HUES6 (cell line): ENCODE results near the gene DNAJC30.

ENCODE experiments used
- H3K27ac ChIP-seq: 2 replicates; pipeline ENCODE4 v1.7.0; 2013; ENCODE audit warnings: low read depth, mild to moderate bottlenecking, low read length, inconsistent platforms
- H3K27me3 ChIP-seq: 2 replicates; pipeline ENCODE4 v1.6.1; 2013; ENCODE audit warnings: low read length; ENCODE audit not compliant: control insufficient read depth, insufficient read depth
- H3K36me3 ChIP-seq: 2 replicates; pipeline ENCODE4 v1.6.1; 2013; ENCODE audit warnings: low read length; ENCODE audit not compliant: control insufficient read depth, insufficient read depth
- H3K4me1 ChIP-seq: 2 replicates; pipeline ENCODE4 v1.6.1; 2013; ENCODE audit warnings: low read length; ENCODE audit not compliant: control insufficient read depth, insufficient read depth
- H3K4me3 ChIP-seq: 2 replicates; pipeline ENCODE4 v1.5.1; 2013; ENCODE audit warnings: low read depth, low read length
- H3K9ac ChIP-seq: one replicate; pipeline ENCODE4 v1.6.1; 2013; ENCODE audit warnings: mild to moderate bottlenecking, low read length
- H3K9me3 ChIP-seq: 2 replicates; pipeline ENCODE4 v1.6.1; 2013; ENCODE audit warnings: low read depth, low read length; ENCODE audit not compliant: control insufficient read depth, insufficient read depth

Gene DNAJC30

GRCh38 chr7:73646785-73647724 is 36.2 kb downstream of the DNAJC30 start:
- H3K4me3 ChIP-seq, result peak overlapping the region; percentile 74
- no peak overlapping the region for H3K27ac ChIP-seq
- peaks cover 20% of the 10 kb centered on the region for H3K4me1 ChIP-seq
- H3K36me3 ChIP-seq, result no peaks in the 10 kb centered on the region
- H3K9ac ChIP-seq, result peak overlapping the region; percentile 22
- H3K9me3 ChIP-seq, result peaks cover under 1% of the 10 kb centered on the region; the same call in 1 of the 2 replicates
- H3K27me3 ChIP-seq, result peaks cover 62% of the 10 kb centered on the region

- H3K27ac ChIP-seq, result no peak overlapping the region
- H3K36me3 ChIP-seq, result no peaks in the 10 kb centered on the region
- H3K9me3 ChIP-seq, result peaks cover 8% of the 10 kb centered on the region
- no peak overlapping the region for H3K9ac ChIP-seq
- H3K4me3 ChIP-seq, result no peak overlapping the region
- H3K27me3 ChIP-seq, result peaks cover 51% of the 10 kb centered on the region
- H3K4me1 ChIP-seq, result peaks cover 20% of the 10 kb centered on the region
Observed at GRCh38 chr7:73645643-73646174, 37.5 kb downstream of the DNAJC30 start.

- Histone ChIP-seq H3K9ac (no peak overlapping the region), H3K27me3 (peaks cover 41% of the 10 kb centered on the region), H3K27ac (no peak overlapping the region), H3K4me1 (peaks cover 20% of the 10 kb centered on the region), H3K9me3 (peaks cover 8% of the 10 kb centered on the region), H3K36me3 (no peaks in the 10 kb centered on the region), H3K4me3 (no peak overlapping the region)
Observed at GRCh38 chr7:73644688-73645286, 38.5 kb downstream of the DNAJC30 start.

- H3K4me1 ChIP-seq, result peaks cover 13% of the 10 kb centered on the region
- H3K36me3 ChIP-seq, result no peaks in the 10 kb centered on the region
- peaks cover 8% of the 10 kb centered on the region for H3K9me3 ChIP-seq
- no peak overlapping the region for H3K4me3 ChIP-seq
- H3K9ac ChIP-seq, result no peak overlapping the region
- H3K27ac ChIP-seq, result no peak overlapping the region
- H3K27me3 ChIP-seq, result peaks cover 23% of the 10 kb centered on the region
Observed at GRCh38 chr7:73642834-73643233, 40.4 kb downstream of the DNAJC30 start.

- Histone ChIP-seq H3K9ac (no peak overlapping the region), H3K27ac (no peak overlapping the region), H3K27me3 (no peaks in the 10 kb centered on the region), H3K9me3 (peaks cover 8% of the 10 kb centered on the region), H3K4me3 (no peak overlapping the region), H3K4me1 (no peaks in the 10 kb centered on the region; the same call in 1 of the 2 replicates), H3K36me3 (no peaks in the 10 kb centered on the region)
Observed at GRCh38 chr7:73638911-73639310, 44.3 kb downstream of the DNAJC30 start.

- no peak overlapping the region for H3K9ac ChIP-seq
- H3K9me3 ChIP-seq, result no peaks in the 10 kb centered on the region
- no peak overlapping the region for H3K27ac ChIP-seq
- no peak overlapping the region for H3K4me3 ChIP-seq
- H3K36me3 ChIP-seq, result no peaks in the 10 kb centered on the region
- no peaks in the 10 kb centered on the region; the same call in 1 of the 2 replicates for H3K4me1 ChIP-seq
- no peaks in the 10 kb centered on the region for H3K27me3 ChIP-seq
Observed at GRCh38 chr7:73635428-73636200, 47.6 kb downstream of the DNAJC30 start.

- no peak overlapping the region for H3K4me3 ChIP-seq
- H3K9ac ChIP-seq, result no peak overlapping the region
- H3K9me3 ChIP-seq, result no peaks in the 10 kb centered on the region
- H3K4me1 ChIP-seq, result no peaks in the 10 kb centered on the region; the same call in 1 of the 2 replicates
- no peaks in the 10 kb centered on the region for H3K27me3 ChIP-seq
- no peaks in the 10 kb centered on the region for H3K36me3 ChIP-seq
- no peak overlapping the region for H3K27ac ChIP-seq
Observed at GRCh38 chr7:73633844-73634243, 49.4 kb downstream of the DNAJC30 start.

- Histone ChIP-seq H3K27ac (no peak overlapping the region), H3K36me3 (no peaks in the 10 kb centered on the region), H3K4me3 (no peak overlapping the region), H3K4me1 (no peaks in the 10 kb centered on the region; the same call in 1 of the 2 replicates), H3K9ac (no peak overlapping the region), H3K27me3 (peaks cover 5% of the 10 kb centered on the region), H3K9me3 (no peaks in the 10 kb centered on the region)
Observed at GRCh38 chr7:73633323-73633722, 49.9 kb downstream of the DNAJC30 start.

- Histone ChIP-seq H3K9ac (no peak overlapping the region), H3K4me3 (no peak overlapping the region), H3K36me3 (no peaks in the 10 kb centered on the region), H3K27me3 (peaks cover 8% of the 10 kb centered on the region), H3K4me1 (peaks cover 3% of the 10 kb centered on the region; the same call in 1 of the 2 replicates), H3K9me3 (no peaks in the 10 kb centered on the region), H3K27ac (no peak overlapping the region)
Observed at GRCh38 chr7:73631558-73631957, 51.7 kb downstream of the DNAJC30 start.
